ELF-1 (cell line): Measurements from ENCODE around the gene TREML2.

Source experiments
- DNase-seq: peaks from one replicate; pipeline ENCODE4 v3.0.0-alpha.2; 2016; ENCODE audit warnings: low read depth, low spot score

TREML2 gene

DNA sequence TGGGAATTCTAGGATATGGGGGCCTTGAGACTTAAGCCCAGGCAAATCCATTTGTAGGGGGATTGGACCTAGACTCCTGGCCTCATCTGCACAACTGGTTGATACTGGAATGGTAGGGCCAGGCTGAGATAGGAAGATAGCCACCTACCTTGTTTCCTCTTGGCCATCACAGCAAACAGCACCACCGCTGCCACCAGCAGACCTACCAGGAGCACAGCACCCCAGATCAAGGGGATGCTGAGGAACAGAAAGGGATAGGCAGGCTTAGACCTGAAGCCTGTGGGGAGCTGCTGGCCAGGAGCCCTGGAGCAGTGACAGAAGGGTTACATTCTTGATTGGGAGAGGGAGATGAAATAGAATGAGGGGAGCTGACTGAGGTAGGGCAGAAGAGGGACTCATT is 50.3 kb downstream of the TREML2 start:
- DNase-seq: no peak

DNA sequence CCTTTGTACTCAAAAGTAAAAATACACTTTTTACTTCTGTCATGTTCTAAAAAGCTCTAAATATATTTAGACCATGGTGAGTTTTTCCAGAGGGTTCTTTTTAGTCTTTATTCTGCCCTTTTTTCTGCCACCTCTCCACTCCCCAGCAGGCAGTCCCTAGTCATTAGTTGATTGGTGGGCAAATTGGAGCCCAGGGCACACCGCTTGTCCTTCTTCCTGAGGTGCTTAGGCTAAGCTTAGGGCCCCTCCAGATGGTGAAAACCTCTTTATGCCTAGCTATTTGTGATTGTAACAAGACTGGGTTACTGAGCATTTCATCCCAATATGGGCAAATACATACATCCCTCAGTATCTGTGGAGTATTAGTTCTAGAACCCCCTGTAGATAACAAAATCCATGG is 53.0 kb downstream of the TREML2 start:
- no peak for DNase-seq
